ENCODE measurements around the gene OCA2.
"Not testable (repeated sequence)": the region's sequence is repeated elsewhere in the genome, so short reads cannot be mapped to it uniquely, and the experiment has no call there.

OCA2 gene

GRCh38 chr15:28098766-28099554 is at the start of gene OCA2:
TSS of gene OCA2 (minus strand) at chr15:28099315. CDS start at chr15:28081874, 17,441 bp downstream.
- peak; percentile 69 for DNase-seq (ENCODE audit: low read depth)

- no peak for DNase-seq (ENCODE audit: low read depth)
Observed at GRCh38 chr15:28147801-28148200, 48.7 kb upstream of the OCA2 start.

- DNase-seq (ENCODE audit: low read depth), result not testable (repeated sequence)
Observed at GRCh38 chr15:28145419-28145818, 46.3 kb upstream of the OCA2 start.

- no peak for DNase-seq (ENCODE audit: low read depth)
Observed at GRCh38 chr15:28140062-28140461, 40.9 kb upstream of the OCA2 start.

GRCh38 chr15:28137408-28138039 is 38.4 kb upstream of the OCA2 start:
- DNase-seq (ENCODE audit: low read depth), result not testable (repeated sequence)

- peak; percentile 12 for DNase-seq (ENCODE audit: low read depth)
Observed at GRCh38 chr15:28136236-28136904, 37.3 kb upstream of the OCA2 start.

- DNase-seq (ENCODE audit: low read depth), result no peak
Observed at GRCh38 chr15:28133281-28133680, 34.2 kb upstream of the OCA2 start.

- no peak for DNase-seq (ENCODE audit: low read depth)
Observed at GRCh38 chr15:28132524-28133275, 33.6 kb upstream of the OCA2 start.

GRCh38 chr15:28131946-28132345 is 32.8 kb upstream of the OCA2 start:
- no peak for DNase-seq (ENCODE audit: low read depth)

- DNase-seq (ENCODE audit: low read depth), result no peak
Observed at GRCh38 chr15:28131400-28131799, 32.3 kb upstream of the OCA2 start.

GRCh38 chr15:28130651-28131050 is 31.5 kb upstream of the OCA2 start:
- no peak for DNase-seq (ENCODE audit: low read depth)

GRCh38 chr15:28129231-28129848 is 30.2 kb upstream of the OCA2 start:
- no peak for DNase-seq (ENCODE audit: low read depth)

- no peak for DNase-seq (ENCODE audit: low read depth)
Observed at GRCh38 chr15:28128031-28128430, 28.9 kb upstream of the OCA2 start.

- DNase-seq (ENCODE audit: low read depth), result no peak
Observed at GRCh38 chr15:28127036-28127435, 27.9 kb upstream of the OCA2 start.

GRCh38 chr15:28125673-28126651 is 26.8 kb upstream of the OCA2 start:
- DNase-seq (ENCODE audit: low read depth), result no peak

- no peak for DNase-seq (ENCODE audit: low read depth)
Observed at GRCh38 chr15:28124841-28125240, 25.7 kb upstream of the OCA2 start.

- peak; percentile 51 for DNase-seq (ENCODE audit: low read depth)
Observed at GRCh38 chr15:28123408-28124023, 24.4 kb upstream of the OCA2 start.

GRCh38 chr15:28122038-28122949 is 23.2 kb upstream of the OCA2 start:
- no peak for DNase-seq (ENCODE audit: low read depth)

- not testable (repeated sequence) for DNase-seq (ENCODE audit: low read depth)
Observed at GRCh38 chr15:28121577-28121976, 22.5 kb upstream of the OCA2 start.
